Measurements from ENCODE around the gene PLA2G4A.

PLA2G4A gene

DNA sequence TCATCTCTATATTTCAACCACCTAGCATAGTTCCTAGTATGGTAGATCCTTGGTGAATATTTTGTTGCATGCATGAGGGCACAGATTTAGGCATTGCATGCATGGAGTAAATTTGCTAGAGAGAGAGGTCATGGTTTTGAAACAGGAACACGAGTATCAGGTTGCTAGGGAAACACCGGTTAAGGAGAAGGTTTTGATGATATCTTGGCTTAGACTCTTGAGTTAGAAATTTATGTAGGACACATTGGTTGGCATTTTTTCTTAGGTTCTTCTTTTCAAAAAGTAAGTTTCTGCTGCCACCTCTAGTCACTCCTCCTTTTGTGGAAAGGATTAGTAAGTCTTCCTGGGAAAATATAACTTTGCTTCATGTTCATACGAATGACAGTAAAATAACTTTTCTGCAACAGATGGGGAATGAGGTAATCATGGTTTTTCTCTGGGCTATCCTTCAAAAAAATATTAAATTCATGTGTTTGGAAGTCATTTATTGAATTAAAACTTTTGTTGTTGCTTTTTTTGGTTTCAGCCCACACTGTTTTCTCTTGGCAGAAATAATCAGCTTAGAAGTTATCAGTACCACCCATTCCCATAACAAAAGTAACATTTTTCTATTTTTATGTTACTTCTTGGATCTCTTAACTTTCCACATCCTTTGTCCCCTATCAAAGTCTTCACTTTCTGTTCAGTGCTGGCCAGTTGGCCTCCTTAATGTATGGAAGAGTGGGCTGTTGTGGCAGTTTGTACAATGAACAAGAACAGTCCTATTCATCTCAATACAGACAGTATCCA, 97.3 kb downstream of the PLA2G4A start:
- DNase-seq: no peak

DNA sequence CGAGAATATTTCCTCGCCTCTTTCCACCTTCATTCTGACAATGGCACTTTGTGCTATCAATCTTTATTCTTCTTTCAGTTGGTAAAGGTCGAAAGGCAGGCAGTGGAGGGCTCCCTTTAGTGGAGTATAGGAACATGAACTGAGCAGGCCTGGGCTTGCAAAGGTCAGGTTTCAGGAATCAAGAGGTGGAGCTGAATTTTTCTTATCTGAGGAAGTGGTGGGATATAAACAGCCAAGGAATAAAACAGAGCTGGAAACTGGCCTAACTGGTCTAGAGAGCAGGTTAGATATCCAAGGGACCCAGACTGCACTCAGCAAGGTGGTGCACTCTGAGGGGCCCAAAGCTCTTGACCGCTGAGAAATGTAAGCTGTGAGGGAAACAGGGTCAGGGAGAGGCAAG, 99.1 kb downstream of the PLA2G4A start:
- DNase-seq: no peak

DNA sequence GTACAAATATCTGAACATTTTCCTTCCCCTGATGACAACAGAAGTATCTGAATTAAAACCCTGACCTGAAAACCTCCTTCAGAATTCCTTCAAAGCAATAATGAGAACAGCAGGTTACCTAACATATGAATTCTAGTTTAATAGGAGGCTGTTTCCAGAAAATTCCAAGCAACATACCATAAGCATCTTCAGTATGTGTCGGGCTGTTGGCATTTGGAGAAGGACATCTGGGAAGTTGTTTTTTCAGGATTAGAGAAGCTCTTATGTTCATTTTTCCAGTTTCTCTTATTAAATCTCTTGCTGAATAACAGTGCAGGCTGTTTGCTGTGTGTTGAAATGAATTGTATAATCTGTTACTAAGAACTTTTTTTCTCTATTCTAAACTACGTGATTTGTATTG, 101.5 kb downstream of the PLA2G4A start:
- DNase-seq: no peak

DNA sequence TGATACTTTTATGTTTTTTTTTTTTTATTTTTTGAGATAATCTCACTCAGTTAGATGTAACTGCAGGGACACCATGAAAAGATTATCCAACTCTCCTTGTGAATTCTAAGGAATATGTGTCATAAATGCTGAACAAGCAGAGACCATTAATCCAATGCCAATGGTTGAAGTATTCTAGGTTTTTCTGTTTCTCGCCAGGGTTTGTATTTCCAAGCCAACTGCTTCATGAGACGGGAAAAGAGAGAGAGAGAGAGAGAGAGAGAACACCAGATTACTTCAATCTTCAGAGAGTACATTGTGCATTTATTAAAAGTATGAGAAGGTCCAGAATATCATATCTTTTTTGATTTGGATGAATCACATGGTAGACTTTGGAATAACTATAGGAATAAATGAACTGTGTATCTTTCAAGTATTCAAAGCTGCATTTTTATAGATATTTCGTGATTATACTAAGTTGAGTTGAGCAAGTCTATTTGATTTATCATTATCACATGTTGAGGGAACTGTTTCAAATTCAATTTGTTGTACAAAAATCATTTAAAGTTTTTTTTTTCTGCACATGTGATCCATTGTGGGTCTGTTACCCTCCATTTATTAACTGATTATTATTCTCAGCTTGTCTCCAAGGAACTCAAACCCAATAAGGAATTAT, 108.4 kb downstream of the PLA2G4A start:
- DNase-seq: no peak

DNA sequence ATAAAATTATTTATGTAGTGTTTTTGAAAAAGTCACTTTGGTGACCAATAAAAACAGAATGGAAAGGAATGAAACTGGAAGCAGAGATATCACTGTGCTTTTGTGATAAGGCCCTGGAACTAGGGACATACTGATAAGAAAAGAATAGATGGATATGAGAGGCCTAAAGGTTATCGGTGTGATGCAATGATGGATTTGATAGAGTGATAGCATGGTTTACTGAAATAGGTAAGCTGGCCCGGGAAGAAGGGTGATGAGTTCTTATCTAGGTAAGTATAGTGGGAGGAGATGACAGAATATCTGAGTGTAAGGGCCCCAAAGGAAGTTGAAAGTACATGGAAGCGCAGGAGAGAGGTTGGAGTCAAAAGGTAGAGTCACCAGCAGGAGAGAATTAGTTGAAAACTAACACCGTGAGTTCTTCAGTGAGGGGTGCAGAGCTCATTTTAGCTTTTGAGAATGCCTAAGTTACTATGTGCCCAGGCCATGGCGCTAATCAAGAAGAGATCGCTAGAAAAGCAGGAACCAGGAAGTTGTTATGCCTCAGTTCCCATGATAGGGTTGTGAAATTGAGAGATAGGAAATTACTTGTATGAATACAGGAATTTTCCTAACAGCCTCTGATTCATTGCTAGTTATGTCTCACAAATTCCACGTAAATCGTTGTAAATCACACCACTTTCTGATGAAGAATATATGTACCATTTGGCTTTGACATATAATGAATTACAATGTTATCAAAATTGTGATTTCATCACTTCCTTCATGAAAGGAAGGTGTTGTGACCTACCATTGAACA, 115.3 kb downstream of the PLA2G4A start:
- no peak for DNase-seq

DNA sequence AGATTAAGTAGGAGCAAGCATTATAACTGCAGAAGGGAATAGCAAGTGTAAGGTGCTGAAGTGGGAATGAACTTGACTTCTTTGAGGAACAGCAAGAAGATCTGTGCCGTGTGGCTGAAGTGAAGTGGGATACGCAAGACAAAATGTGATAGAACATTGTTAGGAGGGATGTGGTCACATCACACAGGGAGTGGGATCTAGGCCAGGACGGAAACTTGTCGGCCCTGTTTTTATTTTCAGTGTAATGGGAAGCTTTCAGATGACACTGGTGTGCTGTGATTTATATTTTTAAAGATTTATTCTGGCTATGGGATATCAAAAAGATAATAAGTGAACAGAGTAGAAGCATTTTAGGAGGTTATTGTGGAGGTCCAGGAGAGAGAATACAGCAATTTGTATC, 116.4 kb downstream of the PLA2G4A start:
- no peak for DNase-seq

DNA sequence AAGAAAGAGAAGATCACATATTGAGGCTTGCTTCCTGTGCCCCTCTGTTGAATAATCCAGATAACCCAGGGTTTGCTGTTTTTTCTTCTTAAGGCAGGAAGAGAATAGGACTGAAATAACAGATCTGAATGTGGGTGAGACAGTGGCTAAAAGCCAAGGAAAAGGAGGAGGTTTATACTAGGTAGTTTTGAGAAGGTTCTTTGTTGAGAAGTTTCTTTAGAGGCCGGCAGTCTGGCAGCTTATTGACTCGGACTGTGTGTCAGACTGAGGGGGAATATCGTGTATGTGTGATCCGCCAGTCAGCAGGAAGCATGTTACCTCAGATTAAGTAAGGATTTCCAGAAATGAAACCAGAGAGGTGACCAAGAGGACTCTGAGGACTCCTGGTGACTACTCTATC, 119.8 kb downstream of the PLA2G4A start:
- DNase-seq: no peak

DNA sequence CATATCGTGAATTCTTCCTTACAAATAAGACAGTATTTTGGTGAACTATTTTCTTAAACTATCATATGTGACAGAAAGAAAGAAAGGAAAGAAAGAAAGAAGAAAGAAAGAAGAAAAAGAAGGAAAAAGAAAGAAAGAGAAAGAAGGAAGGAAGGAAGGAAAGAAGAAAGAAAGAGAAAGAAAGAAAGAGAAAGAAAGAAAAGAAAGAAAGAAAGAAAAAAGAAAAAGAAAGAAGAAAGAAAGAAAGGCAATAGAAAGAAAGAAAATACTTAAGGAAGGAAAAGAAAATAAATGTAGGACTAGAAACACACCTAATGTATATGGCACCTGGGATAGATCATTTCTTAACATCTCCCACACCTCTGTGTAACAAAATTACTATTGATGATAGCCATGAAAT, 120.4 kb downstream of the PLA2G4A start:
- DNase-seq: no peak

DNA sequence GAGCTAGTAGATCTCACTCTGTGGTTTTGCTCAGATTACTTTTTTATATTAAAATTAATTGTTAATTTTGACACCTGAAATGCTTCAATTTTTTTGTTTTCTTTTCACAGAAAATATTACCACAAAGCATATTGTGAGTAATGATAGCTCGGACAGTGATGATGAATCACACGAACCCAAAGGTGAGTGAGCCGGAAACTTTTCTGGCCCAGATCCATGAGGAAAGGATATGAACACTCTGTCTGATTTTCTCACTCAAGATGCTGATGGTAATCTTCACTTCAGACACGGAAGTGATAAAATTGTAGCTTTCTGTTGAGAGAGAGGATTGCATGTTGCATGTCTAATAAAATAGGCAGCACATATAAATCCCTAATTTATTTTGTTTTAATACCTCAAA, 121.8 kb downstream of the PLA2G4A start:
- no peak for DNase-seq

DNA sequence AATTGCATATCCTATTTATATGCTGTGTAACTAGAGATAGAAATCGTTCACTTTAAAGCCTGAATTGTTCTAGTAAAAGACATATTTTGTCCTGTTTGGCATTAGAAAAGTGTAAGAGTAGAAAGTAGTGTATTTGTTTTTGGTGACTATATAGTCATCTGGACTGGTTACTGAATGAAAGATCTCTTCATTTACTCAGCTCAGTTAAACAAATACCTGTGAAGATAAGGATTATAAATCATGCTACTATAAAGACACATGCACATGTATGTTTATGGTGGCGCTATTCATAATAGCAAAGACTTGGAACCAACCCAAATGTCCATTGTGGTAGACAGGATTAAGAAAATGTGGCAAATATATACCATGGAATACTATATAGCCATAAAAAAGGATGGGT, 125.1 kb downstream of the PLA2G4A start:
- no peak for DNase-seq

DNA sequence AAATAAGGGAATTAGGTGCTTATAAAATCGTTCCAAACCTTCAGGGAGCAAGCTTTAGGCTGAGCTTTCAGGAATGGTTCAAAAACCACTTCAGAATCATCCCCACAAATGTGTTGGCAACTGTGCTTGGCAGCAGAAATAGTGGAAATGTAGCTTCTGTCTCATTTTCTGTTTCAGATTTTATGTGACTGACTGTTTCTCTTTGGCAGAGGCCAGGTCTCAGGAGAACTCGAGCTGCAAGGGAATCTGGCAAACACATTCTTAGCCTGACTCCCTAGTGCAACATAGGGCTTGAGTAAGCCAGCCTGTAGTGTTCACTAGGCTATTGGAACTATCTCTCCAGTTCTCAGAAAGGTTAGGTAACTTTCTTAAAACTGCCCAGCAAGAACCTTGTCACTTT, 128.6 kb downstream of the PLA2G4A start:
- DNase-seq: no peak

DNA sequence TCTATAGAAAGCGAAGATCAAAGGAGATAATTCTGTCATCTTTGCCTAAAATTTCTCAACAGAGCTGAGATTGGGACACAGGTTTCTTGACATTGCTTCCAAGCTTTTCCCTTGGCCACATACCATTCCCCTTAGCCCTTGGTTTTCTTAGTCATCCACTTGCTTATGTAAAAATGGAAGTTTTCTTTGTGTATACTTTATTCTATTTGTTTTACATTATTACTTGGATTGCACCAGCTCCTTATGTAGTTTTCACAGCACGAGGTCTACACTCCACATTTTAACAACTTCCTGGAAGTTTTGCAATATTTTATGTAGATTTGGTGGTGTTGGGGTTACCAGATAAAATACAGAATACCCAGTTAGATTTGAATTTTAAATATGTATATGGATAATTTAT, 129.8 kb downstream of the PLA2G4A start:
- no peak for DNase-seq

DNA sequence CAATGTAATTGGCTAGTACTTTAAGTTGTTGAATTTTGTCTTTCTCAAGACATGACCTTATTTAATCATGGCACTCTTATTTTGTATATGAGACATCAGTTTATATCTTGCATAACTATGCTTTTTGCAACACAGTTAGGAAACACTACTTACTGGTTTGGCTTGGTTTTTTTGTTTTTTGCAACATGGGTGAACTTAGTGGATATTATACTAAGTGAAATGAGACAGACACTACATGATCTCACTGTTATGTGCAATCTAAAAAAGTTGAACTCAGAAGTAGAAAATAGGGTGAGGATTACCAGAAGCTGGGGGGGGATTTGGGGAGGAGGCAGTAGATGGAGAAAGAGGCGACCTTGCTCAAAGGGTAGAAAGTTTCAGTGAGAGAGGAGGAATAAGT, 132.1 kb downstream of the PLA2G4A start:
- DNase-seq: no peak

DNA sequence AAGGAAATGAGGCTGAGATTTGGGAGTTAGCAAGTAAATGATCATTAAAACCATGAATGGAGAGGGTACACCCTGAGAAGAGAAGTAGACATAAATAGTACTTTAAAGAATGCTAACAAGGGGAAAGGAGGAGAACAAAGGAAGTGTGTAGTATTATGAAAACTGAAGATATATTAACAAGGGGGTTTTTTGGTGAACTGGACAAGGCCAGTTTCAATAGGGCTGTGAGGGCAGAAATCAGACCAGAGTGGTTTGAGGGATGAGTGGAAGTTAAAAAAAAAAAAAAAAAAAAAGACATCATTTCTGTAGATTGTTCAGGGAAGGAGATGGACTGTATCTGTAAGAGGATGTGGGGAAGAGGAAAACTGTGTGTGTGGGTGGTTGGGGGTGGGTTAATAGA, 137.1 kb downstream of the PLA2G4A start:
- no peak for DNase-seq

DNA sequence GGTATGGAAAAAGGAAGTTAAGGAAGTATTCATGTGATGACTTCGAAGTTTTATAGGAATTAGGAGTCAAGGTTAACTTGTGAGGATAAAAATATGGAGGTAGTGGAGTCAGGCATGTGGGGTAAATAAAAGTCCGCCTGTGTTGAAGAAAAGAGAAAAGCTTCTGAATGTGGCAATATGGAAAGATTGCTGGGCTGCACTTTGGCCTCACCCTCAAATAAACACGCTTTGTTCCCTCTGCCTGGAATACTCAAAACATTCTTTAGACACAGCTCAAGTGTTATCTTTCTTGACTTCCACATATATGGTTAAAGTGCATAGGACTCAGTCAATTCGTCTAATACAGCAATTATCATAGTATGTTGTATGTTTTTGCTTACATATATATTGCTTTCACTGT, 137.7 kb downstream of the PLA2G4A start:
- DNase-seq: no peak

DNA sequence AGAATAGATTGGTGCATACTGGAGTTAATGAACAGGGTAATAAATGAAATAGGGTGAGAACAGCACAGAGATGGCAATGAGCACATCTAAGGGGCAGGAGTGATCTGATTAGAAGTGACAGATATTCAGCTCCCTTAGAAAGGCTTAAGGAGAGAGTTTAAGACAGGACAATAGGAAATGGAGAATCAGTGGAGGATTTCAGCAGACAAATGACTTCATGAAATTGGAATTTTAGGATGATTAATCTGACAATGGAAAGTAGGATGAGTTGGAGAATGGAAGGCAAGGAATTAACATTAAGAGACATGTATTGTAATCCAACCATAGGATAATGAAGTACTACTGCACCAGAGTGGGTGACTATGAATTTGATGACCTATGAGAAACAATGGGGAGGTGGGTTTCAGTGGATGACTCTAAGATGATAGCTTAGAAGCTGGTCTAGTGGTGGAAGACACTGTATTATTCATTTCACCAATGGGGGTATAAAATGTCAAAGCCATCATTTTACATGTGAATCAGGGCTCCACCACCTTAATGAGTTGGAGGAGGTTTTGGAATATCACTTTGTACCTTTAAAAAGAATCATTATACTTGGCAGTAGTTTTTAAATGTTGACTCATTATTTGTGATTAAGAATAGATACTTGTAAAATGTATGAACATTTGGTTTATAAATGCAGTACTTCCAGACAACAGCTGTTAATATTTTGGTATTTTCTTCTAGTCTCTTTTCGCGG, 139.1 kb downstream of the PLA2G4A start:
- DNase-seq: no peak

DNA sequence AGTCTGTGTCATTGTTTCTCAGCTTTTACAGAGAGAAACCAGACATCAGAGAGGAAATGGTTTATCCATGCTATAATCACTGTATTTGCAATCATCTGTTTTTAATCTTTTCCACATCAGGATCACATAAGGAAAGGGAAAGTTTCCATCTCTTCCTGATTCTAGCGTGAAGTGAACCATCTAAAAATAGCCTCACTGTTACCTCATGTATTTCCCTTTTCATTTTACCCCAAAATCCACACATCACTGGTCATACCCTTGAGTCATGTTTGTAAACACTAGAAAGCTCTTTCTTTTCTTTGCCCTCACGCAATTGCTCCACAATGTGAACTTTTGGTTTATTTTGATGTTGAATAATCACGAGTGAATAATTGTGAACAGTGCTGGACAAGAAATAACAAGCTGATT, 146.0 kb downstream of the PLA2G4A start:
- DNase-seq: no peak

DNA sequence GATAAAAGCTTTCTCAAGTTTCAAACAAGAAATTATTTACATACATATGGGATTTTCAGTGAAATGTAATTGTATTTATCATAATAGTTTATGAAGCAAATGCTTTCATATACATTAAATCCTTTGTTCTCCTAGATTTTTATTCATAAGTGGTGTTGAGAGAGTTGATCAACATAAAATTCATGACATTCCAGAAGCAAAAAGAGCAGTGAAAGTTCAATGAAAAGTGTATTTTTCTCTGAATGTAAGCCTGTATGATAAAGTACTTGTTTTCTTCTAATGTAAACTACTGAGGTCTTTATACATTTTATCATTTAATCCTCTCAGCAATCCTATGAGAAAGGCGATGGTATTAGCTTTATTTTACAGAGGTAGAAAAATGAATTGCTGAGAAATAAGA, 146.5 kb downstream of the PLA2G4A start:
- DNase-seq: no peak

DNA sequence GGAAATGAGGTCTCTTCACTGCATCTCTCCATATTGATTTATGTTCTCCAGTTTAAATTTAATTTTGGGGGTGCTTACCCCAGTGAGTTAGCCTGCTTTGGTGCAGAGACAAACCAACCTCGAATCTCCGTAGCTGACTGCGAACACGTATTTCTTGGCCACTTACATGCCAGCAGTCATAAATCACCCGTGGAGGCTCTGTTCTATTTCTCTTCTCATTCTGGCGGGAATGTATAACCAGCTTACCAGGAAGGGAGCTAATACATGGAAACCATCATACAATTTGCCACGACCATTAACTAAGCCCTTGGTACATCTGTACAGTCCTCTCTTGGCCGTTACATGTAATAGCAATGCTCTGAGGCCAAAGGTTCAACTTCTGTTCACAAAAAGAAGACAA, 148.0 kb downstream of the PLA2G4A start:
- DNase-seq: no peak

DNA sequence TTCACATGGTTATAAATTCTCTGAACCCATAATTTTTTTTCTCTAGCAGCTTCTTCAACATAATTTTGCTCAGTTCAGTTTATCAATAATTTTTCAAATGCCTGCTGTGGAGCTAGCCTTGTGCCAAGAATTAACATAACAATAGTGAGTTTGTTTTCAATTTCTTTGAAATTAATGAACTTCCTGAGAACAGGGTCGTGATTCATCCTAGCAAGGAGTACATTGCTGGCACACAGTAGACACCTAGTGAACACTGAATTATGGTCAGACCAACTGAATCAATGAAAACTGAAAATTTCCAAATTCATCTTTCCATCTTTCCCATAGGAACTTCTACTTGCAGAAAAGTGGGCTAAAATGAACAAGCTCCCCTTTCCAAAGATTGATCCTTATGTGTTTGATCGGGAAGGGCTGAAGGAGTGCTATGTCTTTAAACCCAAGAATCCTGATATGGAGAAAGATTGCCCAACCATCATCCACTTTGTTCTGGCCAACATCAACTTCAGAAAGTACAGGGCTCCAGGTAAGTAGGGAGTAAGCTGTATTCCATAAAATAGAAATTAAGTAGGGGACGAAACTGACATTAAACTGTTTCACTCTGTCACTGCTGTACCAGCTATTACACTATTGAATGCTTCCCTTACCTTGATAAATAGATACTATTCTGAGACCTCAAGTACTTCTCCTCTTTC, 148.7 kb downstream of the PLA2G4A start:
- DNase-seq: no peak

DNA sequence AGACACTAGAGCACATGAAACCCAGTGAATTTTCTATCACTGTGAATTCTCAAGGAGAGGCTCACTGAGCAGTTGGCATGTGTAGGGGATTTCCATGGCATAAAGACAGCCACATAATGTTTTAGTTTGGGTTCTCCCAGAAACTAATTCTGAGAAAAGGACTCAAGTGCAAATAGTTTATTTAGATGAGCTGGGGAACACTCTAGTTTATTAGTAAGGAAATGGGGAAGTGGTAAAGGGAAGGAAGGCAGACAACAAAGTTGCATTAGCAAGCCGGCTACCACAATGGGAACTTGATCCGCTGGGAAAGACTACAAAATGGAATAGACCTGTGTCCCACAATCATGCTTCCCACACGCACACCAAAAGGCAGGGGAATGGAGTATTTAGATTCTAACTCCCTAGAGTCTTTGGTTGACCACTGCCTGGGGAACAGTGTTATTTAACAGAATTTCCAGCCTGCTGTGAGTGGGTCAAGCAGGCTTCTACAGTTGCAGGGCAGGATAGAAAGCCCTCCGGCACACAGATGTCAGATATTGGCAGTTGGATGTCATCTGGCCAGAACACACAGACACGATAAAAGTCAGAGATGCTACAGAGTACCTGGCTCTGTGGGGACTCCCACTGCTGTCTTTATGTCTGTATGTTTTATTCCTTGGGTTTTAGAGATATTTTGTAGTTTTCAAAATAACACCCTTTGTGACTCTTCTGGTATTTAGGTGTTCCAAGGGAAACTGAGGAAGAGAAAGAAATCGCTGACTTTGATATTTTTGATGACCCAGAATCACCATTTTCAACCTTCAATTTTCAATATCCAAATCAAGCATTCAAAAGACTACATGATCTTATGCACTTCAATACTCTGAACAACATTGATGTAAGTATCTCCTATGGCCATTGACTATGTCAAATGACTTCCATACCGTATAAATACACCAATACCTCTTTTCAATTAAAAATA, 150.1 kb downstream of the PLA2G4A start:
- no peak for DNase-seq

All from activated T-cell treated with anti-CD3 and anti-CD28 coated beads for 4 hours (primary cell).